PC-3 (cell line): ENCODE measurements around the gene TBC1D13.

ENCODE experiments used
- CTCF ChIP-seq: fragments of 300-600 bp; sonication (generic); conservative IDR thresholded peaks from 2 replicates; pipeline ENCODE4 v1.5.1; 2017; ENCODE audit warnings: antibody characterized with exemption, low read depth, mild to moderate bottlenecking, low read length
- EZH2 ChIP-seq: fragments of 300-600 bp; sonication (generic); IDR thresholded peaks from one replicate; pipeline ENCODE4 v1.6.1; 2017; ENCODE audit warnings: antibody characterized with exemption, mild to moderate bottlenecking, low read length; ENCODE audit not compliant: unreplicated experiment
- EZH2phosphoT487 ChIP-seq: fragments of 300-600 bp; sonication (generic); IDR thresholded peaks from 2 replicates; pipeline ENCODE4 v1.6.1; 2018; ENCODE audit warnings: mild to moderate bottlenecking, antibody characterized with exemption, low read length, borderline replicate concordance

GRCh38 chr9:128819716-128820664, 32.9 kb downstream of the TBC1D13 start:
- no peak for TF ChIP-seq CTCF
- TF ChIP-seq EZH2, result no peak
- TF ChIP-seq EZH2phosphoT487, result no peak
